Glomerular visceral epithelial cell (primary cell): Measurements from ENCODE around the gene BRMS1.

Experiments
- DNase-seq: peaks from one replicate; pipeline ENCODE4 v3.0.0-alpha.2; 2016; ENCODE audit errors: extremely low spot score

Gene BRMS1

GRCh38 chr11:66309475-66309874 lies 35.4 kb downstream of the BRMS1 start:
- DNase-seq = no peak

DNA sequence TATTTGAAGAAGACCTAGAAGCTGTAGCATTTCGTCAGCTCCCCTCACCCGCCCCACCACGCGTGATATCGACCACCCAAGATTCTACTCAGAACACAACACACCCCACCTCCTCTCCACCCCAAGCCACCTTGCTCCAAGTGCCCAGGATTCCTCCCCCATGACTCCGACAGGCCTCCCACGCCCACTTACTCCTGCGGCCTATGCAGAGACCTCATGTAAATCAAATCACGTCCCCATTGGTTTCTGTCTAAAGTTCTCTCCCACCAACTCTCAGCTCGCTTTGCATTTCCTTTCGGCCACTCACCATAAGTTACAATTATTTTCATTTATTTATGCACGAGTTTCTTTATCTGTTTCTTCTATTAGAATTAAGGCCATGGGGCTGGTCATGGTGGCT lies 42.2 kb downstream of the BRMS1 start:
- DNase-seq = no peak

DNA sequence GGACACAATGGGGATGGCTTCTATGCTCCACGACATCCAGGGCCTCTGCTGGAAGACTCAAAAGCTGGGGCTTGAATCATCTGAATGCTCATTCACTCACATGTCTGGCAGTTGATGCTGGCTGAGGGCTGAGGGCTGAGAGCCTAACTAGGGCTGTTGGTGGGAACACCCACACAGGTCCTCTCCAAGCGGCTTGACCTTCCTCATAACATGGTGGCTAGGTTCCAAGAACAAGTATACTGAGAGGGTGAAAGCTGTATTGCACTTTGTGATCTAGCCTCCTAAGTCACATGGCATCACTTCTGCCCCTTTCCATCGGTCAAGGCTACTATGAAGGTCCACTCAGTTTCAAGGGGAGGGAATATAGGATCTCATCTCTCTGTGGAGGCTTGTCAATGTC lies 45.7 kb downstream of the BRMS1 start:
- no peak for DNase-seq

GRCh38 chr11:66297610-66298009 lies 47.3 kb downstream of the BRMS1 start:
- no peak for DNase-seq

GRCh38 chr11:66294626-66295620 lies 50.0 kb downstream of the BRMS1 start:
- DNase-seq = no peak

GRCh38 chr11:66293777-66294625 lies 50.9 kb downstream of the BRMS1 start:
- DNase-seq = no peak

DNA sequence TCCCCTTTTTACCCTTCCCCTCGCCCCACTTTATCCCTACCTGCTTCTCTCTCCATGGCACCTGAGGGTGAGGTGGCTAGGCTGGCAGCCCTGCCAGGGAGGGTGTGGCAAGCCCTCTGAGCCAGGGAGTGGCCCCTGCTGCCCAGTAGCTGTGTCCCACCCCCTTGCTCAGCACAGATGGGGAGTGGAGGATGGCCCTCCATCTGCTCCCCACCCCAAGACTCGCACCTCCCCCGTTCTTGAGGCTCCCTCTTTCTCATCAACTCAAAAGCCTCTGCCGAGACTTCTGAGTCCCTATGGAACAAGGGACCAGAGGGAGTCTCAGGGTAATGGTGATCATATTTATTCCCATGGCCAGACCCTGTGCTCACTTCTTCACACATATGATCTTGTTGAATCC lies 51.6 kb downstream of the BRMS1 start:
- no peak for DNase-seq

- DNase-seq = no peak
These were observed 52.2 kb downstream of the BRMS1 start for GRCh38 chr11:66292543-66293332.

- DNase-seq = no peak
These were observed 53.0 kb downstream of the BRMS1 start, which contains the start of gene TMEM151A for GRCh38 chr11:66291706-66292542. TMEM151A (plus strand) TSS chr11:66291894; CDS start chr11:66292014, 120 bp downstream.

- DNase-seq = no peak
These were observed 53.6 kb downstream of the BRMS1 start for GRCh38 chr11:66291303-66291705.

DNA sequence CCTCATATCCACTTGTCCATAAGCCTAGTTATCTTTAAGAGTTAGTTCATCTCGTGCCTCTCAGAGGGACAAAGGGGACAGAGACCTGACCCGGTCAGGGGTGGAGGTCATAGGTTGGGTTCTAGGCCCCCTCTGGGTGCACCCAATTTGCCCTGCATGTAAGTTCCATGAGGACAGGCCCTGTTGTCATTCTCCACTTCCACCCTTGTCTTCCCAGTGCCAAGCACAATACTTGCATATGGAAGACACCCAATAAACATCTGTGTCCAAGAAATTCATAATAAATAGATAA lies 54.6 kb downstream of the BRMS1 start:
- DNase-seq = no peak

GRCh38 chr11:66289548-66290329 lies 55.2 kb downstream of the BRMS1 start:
- no peak for DNase-seq

DNA sequence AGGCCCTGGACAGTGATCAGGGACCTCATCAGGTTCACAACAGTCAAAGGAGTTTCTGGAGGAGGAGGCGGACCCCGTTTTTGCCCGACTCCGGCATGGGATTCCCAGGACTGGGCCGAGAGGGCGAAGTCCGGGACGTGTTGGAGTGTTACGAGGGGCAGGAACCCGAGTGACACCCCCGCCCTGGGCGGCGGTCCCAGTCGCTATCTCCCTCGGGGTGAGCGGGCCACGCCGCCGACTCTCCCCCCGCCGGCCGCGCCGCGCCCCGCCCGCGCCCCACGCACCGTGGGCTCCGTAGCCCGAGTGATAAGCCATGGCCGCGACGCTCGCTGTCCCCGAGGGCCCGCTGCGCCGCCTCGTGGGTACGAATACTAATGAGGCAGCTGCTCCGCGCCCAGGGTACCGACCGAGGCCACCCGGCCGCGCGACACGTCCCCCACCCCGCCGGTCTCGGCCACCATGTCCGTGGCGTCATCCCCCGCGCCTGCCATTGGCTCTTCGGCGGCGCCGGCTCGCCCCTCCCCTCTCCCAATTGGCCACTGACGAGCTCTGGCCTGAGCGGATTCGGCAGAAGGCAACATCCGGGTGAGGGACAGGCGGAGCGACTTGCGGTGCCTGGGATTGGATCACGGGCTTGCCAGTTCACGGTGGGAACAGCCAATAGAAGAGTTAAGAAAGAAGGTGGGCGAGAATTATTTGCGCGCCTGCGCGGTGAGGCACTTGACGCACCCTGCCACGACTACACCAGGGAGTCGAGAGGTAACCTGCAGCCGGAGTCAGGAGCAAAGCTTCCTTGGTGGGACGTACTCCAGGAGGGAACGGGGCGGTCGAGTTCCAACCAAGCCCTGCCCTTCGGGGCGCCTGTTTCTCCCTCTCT lies 56.0 kb downstream of the BRMS1 start, which contains the start of gene YIF1A:
TSS of gene YIF1A (minus strand) at position 473 of the 877 bp plus-strand sequence. CDS start at position 315, 158 bp downstream.
- DNase-seq = peak; percentile 99

GRCh38 chr11:66287889-66288670 lies 56.8 kb downstream of the BRMS1 start:
- no peak for DNase-seq
